Vagina (tissue), 2 donors: Measurements from ENCODE around the gene PKM.

Experiments
- CTCF ChIP-seq, 3 experiments: fragments of 450-650 bp in 2 of 3; fragments of 200-600 bp in 1 of 3; sonication (generic) in 1 of 3; IDR thresholded peaks; one replicate each; pipeline ENCODE4 v1.5.1; 2017 to 2019; ENCODE audit warnings: antibody characterized with exemption in 3 of 3, mild to moderate bottlenecking in 2 of 3, moderate library complexity in 2 of 3
- POLR2A ChIP-seq, 2 donors: fragments of 450-650 bp; IDR thresholded peaks; one replicate each; pipeline ENCODE4 v1.6.1; 2017; ENCODE audit warnings: antibody characterized with exemption in 2 of 2, mild to moderate bottlenecking in 2 of 2, moderate library complexity in 2 of 2
- POLR2AphosphoS5 ChIP-seq, 2 donors: sonication (generic); formaldehyde crosslinking; IDR thresholded peaks; one replicate each; pipeline ENCODE4 v1.9.0; 2017; ENCODE audit warnings: antibody characterized with exemption in 2 of 2, mild to moderate bottlenecking in 2 of 2, low read depth in 1 of 2; ENCODE audit not compliant: insufficient read depth in 1 of 2

GRCh38 chr15:72160696-72161245, 70.2 kb downstream of the PKM start:
- TF ChIP-seq POLR2A (IDR thresholded peaks at IDR 0.05), result no peak
- TF ChIP-seq POLR2AphosphoS5 (IDR thresholded peaks at IDR 0.05; ENCODE audit: insufficient read depth in 1 of 2, low read depth in 1 of 2), result no peak
- TF ChIP-seq CTCF (IDR thresholded peaks at IDR 0.05), result no peak
